SK-N-SH (cell line): ENCODE data around the gene KMT5B. TPM values are rescaled to one million over a fixed set of nuclear protein-coding genes. Genes with fewer than 3 reads are reported as not detected.

Experiments used
- CTCF ChIA-PET: fragments of 300-600, 350-600 bp; formaldehyde crosslinking; extraction: SDS; loops from one replicate; lab custom pipeline; 2021; lab: Yijun Ruan, JAX
- POLR2A ChIA-PET: fragments of 350-600 bp; sonication (Branson Sonifier 250); formaldehyde crosslinking; extraction: SDS; loops from one replicate; lab custom pipeline; 2020; ENCODE audit warnings: antibody characterized with exemption, inconsistent platforms; lab: Yijun Ruan, JAX
- DNase-seq: peaks from one replicate; pipeline ENCODE4 v3.0.0; 2012
- H2AFZ ChIP-seq: fragments of 200-600 bp; sonication (generic); 2 replicates; pipeline ENCODE4 v1.8.1; 2016; ENCODE audit warnings: antibody characterized with exemption, mild to moderate bottlenecking, low read depth
- H3F3A ChIP-seq: fragments of 200-600 bp; sonication (generic); replicated peaks from 2 replicates; pipeline ENCODE3; 2016; ENCODE audit warnings: antibody characterized with exemption, mild to moderate bottlenecking; ENCODE audit not compliant: insufficient read depth
- H3K27ac ChIP-seq, 2 experiments: fragments of 200-500 bp in 1 of 2; fragments of 200-600 bp in 1 of 2; sonication (Bioruptor generic) in 1 of 2; sonication (generic), shearing (Covaris generic) in 1 of 2; 2 replicates each; pipeline versions ENCODE4 v1.5.1 to v1.6.1; 2014 to 2016; ENCODE audit warnings: low read depth in 2 of 2, inconsistent platforms in 1 of 2, low read length in 1 of 2, mild to moderate bottlenecking in 1 of 2, mixed read lengths in 1 of 2
- H3K27me3 ChIP-seq: fragments of 200-600 bp; sonication (generic), shearing (Covaris generic); 2 replicates; pipeline ENCODE4 v1.6.1; 2016; ENCODE audit warnings: mixed run types; ENCODE audit not compliant: insufficient read depth
- H3K36me3 ChIP-seq, 2 experiments: fragments of 200-500 bp in 1 of 2; fragments of 200-600 bp in 1 of 2; sonication (Bioruptor generic) in 1 of 2; sonication (generic) in 1 of 2; replicated peaks in 1 of 2; 2 replicates each; pipeline versions ENCODE3 to v1.5.1; 2014 to 2016; ENCODE audit warnings: low read length in 1 of 2, mild to moderate bottlenecking in 1 of 2; ENCODE audit not compliant: insufficient read depth in 2 of 2, control insufficient read depth in 1 of 2
- H3K4me1 ChIP-seq, 2 experiments: fragments of 200-500 bp in 1 of 2; fragments of 200-600 bp in 1 of 2; sonication (Bioruptor generic) in 1 of 2; sonication (generic), shearing (Covaris generic) in 1 of 2; 2 replicates each; pipeline versions ENCODE4 v1.5.1 to v1.6.1; 2014 to 2016; ENCODE audit warnings: low read depth in 1 of 2, low read length in 1 of 2, mixed run types in 1 of 2; ENCODE audit not compliant: insufficient read depth in 2 of 2, control insufficient read depth in 1 of 2
- H3K4me2 ChIP-seq: fragments of 200-600 bp; sonication (generic), shearing (Covaris generic); 2 replicates; pipeline ENCODE4 v1.6.1; 2017; ENCODE audit warnings: mixed run types
- H3K4me3 ChIP-seq, 2 experiments: fragments of 200-500 bp in 1 of 2; fragments of 200-600 bp in 1 of 2; sonication (Bioruptor generic) in 1 of 2; sonication (generic), shearing (Covaris generic) in 1 of 2; 2 replicates each; pipeline versions ENCODE4 v1.5.1 to v1.8.1; 2014 to 2016; ENCODE audit warnings: low read depth in 2 of 2, inconsistent platforms in 1 of 2, low read length in 1 of 2, mild to moderate bottlenecking in 1 of 2, mixed read lengths in 1 of 2, moderate library complexity in 1 of 2
- H3K79me2 ChIP-seq: fragments of 200-600 bp; sonication (generic); 2 replicates; pipeline ENCODE4 v1.8.1; 2017; ENCODE audit warnings: mild to moderate bottlenecking; ENCODE audit not compliant: insufficient read depth
- H3K9ac ChIP-seq: fragments of 200-600 bp; sonication (generic); 2 replicates; pipeline ENCODE4 v1.6.1; 2017; ENCODE audit warnings: mixed run types
- H3K9me2 ChIP-seq: fragments of 200-600 bp; sonication (generic); 2 replicates; pipeline ENCODE4 v1.6.1; 2017; ENCODE audit warnings: mixed run types
- H3K9me3 ChIP-seq: fragments of 200-600 bp; sonication (generic); 2 replicates; pipeline ENCODE4 v1.6.1; 2017; ENCODE audit warnings: mixed run types, mild to moderate bottlenecking, moderate library complexity
- H4K20me1 ChIP-seq: fragments of 200-600 bp; sonication (generic); 2 replicates; pipeline ENCODE4 v1.6.1; 2017; ENCODE audit warnings: mild to moderate bottlenecking, mixed run types; ENCODE audit not compliant: insufficient read depth
- CHD2 ChIP-seq: fragments of 150-350 bp; IDR thresholded peaks from 2 replicates; pipeline ENCODE4 v1.6.1; 2018; ENCODE audit warnings: low read length; ENCODE audit not compliant: partially characterized antibody
- FOSL2 ChIP-seq: IDR thresholded peaks from 2 replicates; pipeline ENCODE4 v1.4.0; 2012; ENCODE audit warnings: low read depth, mild to moderate bottlenecking, moderate library complexity, borderline replicate concordance
- FOXJ3 ChIP-seq: sonication (generic); formaldehyde crosslinking; IDR thresholded peaks from 2 replicates; pipeline ENCODE4 v1.5.1; 2020; ENCODE audit warnings: mild to moderate bottlenecking, missing genetic modification reagents
- GATA2 ChIP-seq: sonication (generic); formaldehyde crosslinking; IDR thresholded peaks from 2 replicates; pipeline ENCODE4 v1.5.0; 2020; ENCODE audit warnings: mild to moderate bottlenecking, missing genetic modification reagents
- JUND ChIP-seq: IDR thresholded peaks from 2 replicates; pipeline ENCODE4 v1.4.0; 2012
- MEF2A ChIP-seq: IDR thresholded peaks from 2 replicates; pipeline ENCODE4 v1.4.0; 2012; ENCODE audit warnings: low read depth, borderline replicate concordance
- NFIC ChIP-seq: IDR thresholded peaks from 2 replicates; pipeline ENCODE4 v1.4.0; 2012; ENCODE audit warnings: borderline replicate concordance
- NRF1 ChIP-seq: IDR thresholded peaks from 2 replicates; pipeline ENCODE4 v1.6.1; 2012; ENCODE audit warnings: low read depth, mild to moderate bottlenecking, low read length
- PBX3 ChIP-seq: IDR thresholded peaks from 2 replicates; pipeline ENCODE4; 2012
- POLR2AphosphoS5 ChIP-seq: IDR thresholded peaks from 2 replicates; pipeline ENCODE4 v1.6.1; 2012; ENCODE audit warnings: low read depth, low read length
- RAD21 ChIP-seq: IDR thresholded peaks from 2 replicates; pipeline ENCODE4 v1.6.1; 2012; ENCODE audit warnings: mild to moderate bottlenecking, low read length
- RCOR1 ChIP-seq: fragments of 150-350 bp; IDR thresholded peaks from 2 replicates; pipeline ENCODE4 v1.6.1; 2017; ENCODE audit warnings: antibody characterized with exemption, low read length
- REST ChIP-seq: IDR thresholded peaks from 2 replicates; pipeline ENCODE4 v1.6.1; 2012; ENCODE audit warnings: mild to moderate bottlenecking, low read depth, low read length, moderate library complexity
- RFX5 ChIP-seq: IDR thresholded peaks from 2 replicates; pipeline ENCODE4 v1.6.1; 2012; ENCODE audit warnings: mild to moderate bottlenecking, improper control_type of control experiment, low read length
- RXRA ChIP-seq: IDR thresholded peaks from 2 replicates; pipeline ENCODE4 v1.4.0; 2012; ENCODE audit warnings: low read depth, mild to moderate bottlenecking, borderline replicate concordance
- SIN3A ChIP-seq: IDR thresholded peaks from 2 replicates; pipeline ENCODE4 v1.6.1; 2012; ENCODE audit warnings: low read depth, mild to moderate bottlenecking, low read length, moderate library complexity, borderline replicate concordance
- USF1 ChIP-seq: IDR thresholded peaks from 2 replicates; pipeline ENCODE4 v1.4.0; 2012; ENCODE audit warnings: low read depth, borderline replicate concordance
- USF2 ChIP-seq: fragments of 150-350 bp; IDR thresholded peaks from 2 replicates; pipeline ENCODE4 v1.6.1; 2017; ENCODE audit warnings: antibody characterized with exemption, low read length, low read depth, borderline replicate concordance
- YY1 ChIP-seq: IDR thresholded peaks from 2 replicates; pipeline ENCODE4 v1.4.0; 2012; ENCODE audit warnings: low read depth, mild to moderate bottlenecking
- ZBTB33 ChIP-seq: IDR thresholded peaks from 2 replicates; pipeline ENCODE4 v1.4.0; 2012; ENCODE audit warnings: low read depth, borderline replicate concordance
- WGBS: methylation state at CpG from one replicate; pipeline ENCODE4 v1.1.6; 2017; ENCODE audit warnings: low lambda C conversion rate; 5-methylcytosine and 5-hydroxymethylcytosine counted together
- polyA plus RNA-seq, 3 experiments: library from polyadenylated mRNA; depleted of rRNA; stranded (reverse); fragments of >200 nt; gene quantifications; 2 replicates each; pipeline ENCODE4 v1.2.3, GENCODE V29; 2012

The KMT5B gene
- polyA plus RNA-seq, 1 of the 3 experiments (the other 2 are of a cell fraction), result 10.4 TPM

GRCh38 chr11:68224606-68225005 is 11.5 kb upstream of the KMT5B start:
- H3K79me2 ChIP-seq, result no peaks in the 10 kb centered on the region
- peaks cover 3% of the 10 kb centered on the region; the same call in 1 of the 2 replicates for H3K9me3 ChIP-seq
- H3K9me2 ChIP-seq, result no peaks in the 10 kb centered on the region
- H3K4me3 ChIP-seq, result no peak overlapping the region
- no peaks in the 10 kb centered on the region for H3K4me1 ChIP-seq
- TF ChIP-seq FOXJ3 (CRISPR knock-in tag), result no peak
- TF ChIP-seq ZBTB33, result no peak
- TF ChIP-seq RXRA, result no peak
- TF ChIP-seq NRF1, result no peak
- no peak for TF ChIP-seq USF2
- TF ChIP-seq JUND, result no peak
- no peak for TF ChIP-seq FOSL2
- no peak for TF ChIP-seq RFX5
- TF ChIP-seq POLR2AphosphoS5, result no peak
- TF ChIP-seq REST, result no peak
- TF ChIP-seq MEF2A, result no peak
- TF ChIP-seq GATA2 (CRISPR knock-in tag), result no peak
- TF ChIP-seq USF1, result no peak
- TF ChIP-seq CHD2, result no peak
- TF ChIP-seq SIN3A, result no peak
- no peak for TF ChIP-seq NFIC
- TF ChIP-seq RAD21, result no peak
- TF ChIP-seq RCOR1, result no peak
- no peak for TF ChIP-seq YY1
- no peak for TF ChIP-seq PBX3
- CTCF ChIA-PET, result interaction anchor here (0.6 to 1.9 kb wide), 3 partner anchors 16 to 761 kb away, joined by 3 to 5 read pairs (median 3); no protein-coding TSS in a partner anchor
- no peaks in the 10 kb centered on the region for H4K20me1 ChIP-seq
- no peak overlapping the region for H2AFZ ChIP-seq
- H3K36me3 ChIP-seq, result no peaks in the 10 kb centered on the region
- H3K4me2 ChIP-seq, result no peak overlapping the region
- H3F3A ChIP-seq, result no peaks in the 10 kb centered on the region
- POLR2A ChIA-PET, result no interaction called here
- WGBS, result 69% methylated on average over 11 of the region's 11 CpGs
- H3K27ac ChIP-seq, result no peak overlapping the region
- H3K27me3 ChIP-seq, result peaks cover 3% of the 10 kb centered on the region; the same call in 1 of the 2 replicates
- no peak overlapping the region for H3K9ac ChIP-seq
- no peak for DNase-seq
